ENCODE data around the gene CBR4. TPM values are rescaled to one million over a fixed set of nuclear protein-coding genes. Genes with fewer than 3 reads are reported as not detected.

The CBR4 gene
- total RNA-seq, 1 experiment from 2014 or later: 31.6 TPM

- POLR2A ChIA-PET (ENCODE audit: low non-redundant PET): no interaction called here
These were observed 44.8 kb upstream of the CBR4 start for GRCh38 chr4:169054879-169055278.

GRCh38 chr4:169052594-169052945, 42.5 kb upstream of the CBR4 start:
- no TSS peak for BruUV-seq (replicated peaks)
- no peaks in the 10 kb centered on the region for H3K36me3 ChIP-seq (ENCODE audit: insufficient read depth, low read length, poor library complexity, severe bottlenecking)
- intact Hi-C loops (cut with micrococcal nuclease; ENCODE audit: unreplicated experiment): no loop called here
- no peaks in the 10 kb centered on the region for H3K27me3 ChIP-seq (replicated peaks; ENCODE audit: insufficient read depth, low read depth, low read length, poor library complexity)
- H3K27ac ChIP-seq (ENCODE audit: low read depth, low read length, poor library complexity, severe bottlenecking): no peak overlapping the region
- no peak for DNase-seq (ENCODE audit: low spot score)
- TF ChIP-seq EZH2 (IDR thresholded peaks at IDR 0.05; ENCODE audit: borderline replicate concordance, low read depth, low read length, poor library complexity, severe bottlenecking) (no peak), CTCF (conservative IDR thresholded peaks at IDR 0.05; ENCODE audit: low read depth, low read length) (no peak)
- H3K4me3 ChIP-seq (ENCODE audit: low read depth, low read length, poor library complexity, severe bottlenecking): no peak overlapping the region
- ChIA-PET CTCF (no interaction called here), POLR2A (ENCODE audit: low non-redundant PET) (no interaction called here)
- H3K4me1 ChIP-seq (ENCODE audit: insufficient read depth, low read length, poor library complexity, severe bottlenecking): peaks cover 12% of the 10 kb centered on the region
- no peaks in the 10 kb centered on the region for H3K9me3 ChIP-seq (ENCODE audit: low read depth, low read length, poor library complexity, severe bottlenecking)

More at GRCh38 chr4:169054879-169055278, 44.8 kb upstream of the CBR4 start:
- no peaks in the 10 kb centered on the region for H3K9me3 ChIP-seq (ENCODE audit: low read depth, low read length, poor library complexity, severe bottlenecking)
- no peaks in the 10 kb centered on the region for H3K27me3 ChIP-seq (replicated peaks; ENCODE audit: insufficient read depth, low read depth, low read length, poor library complexity)
- BruUV-seq (replicated peaks): no TSS peak
- H3K36me3 ChIP-seq (ENCODE audit: insufficient read depth, low read length, poor library complexity, severe bottlenecking): no peaks in the 10 kb centered on the region
- CTCF ChIA-PET: no interaction called here
- H3K4me3 ChIP-seq (ENCODE audit: low read depth, low read length, poor library complexity, severe bottlenecking): no peak overlapping the region
- H3K4me1 ChIP-seq (ENCODE audit: insufficient read depth, low read length, poor library complexity, severe bottlenecking): no peaks in the 10 kb centered on the region
- H3K27ac ChIP-seq (ENCODE audit: low read depth, low read length, poor library complexity, severe bottlenecking): no peak overlapping the region
- intact Hi-C loops (cut with micrococcal nuclease; ENCODE audit: unreplicated experiment): no loop called here
- DNase-seq (ENCODE audit: low spot score): no peak
- TF ChIP-seq EZH2 (IDR thresholded peaks at IDR 0.05; ENCODE audit: borderline replicate concordance, low read depth, low read length, poor library complexity, severe bottlenecking) (no peak), CTCF (conservative IDR thresholded peaks at IDR 0.05; ENCODE audit: low read depth, low read length) (no peak)

- BruUV-seq (replicated peaks): no TSS peak
- POLR2A ChIA-PET (ENCODE audit: low non-redundant PET): no interaction called here
- CTCF ChIA-PET: no interaction called here
- no peaks in the 10 kb centered on the region for H3K27me3 ChIP-seq (replicated peaks; ENCODE audit: insufficient read depth, low read depth, low read length, poor library complexity)
- no peak for DNase-seq (ENCODE audit: low spot score)
- H3K4me1 ChIP-seq (ENCODE audit: insufficient read depth, low read length, poor library complexity, severe bottlenecking): peaks cover 12% of the 10 kb centered on the region
- intact Hi-C loops (cut with micrococcal nuclease; ENCODE audit: unreplicated experiment): no loop called here
- no peak overlapping the region for H3K4me3 ChIP-seq (ENCODE audit: low read depth, low read length, poor library complexity, severe bottlenecking)
- no peak for TF ChIP-seq CTCF (conservative IDR thresholded peaks at IDR 0.05; ENCODE audit: low read depth, low read length)
- H3K27ac ChIP-seq (ENCODE audit: low read depth, low read length, poor library complexity, severe bottlenecking): no peak overlapping the region
- no peaks in the 10 kb centered on the region for H3K36me3 ChIP-seq (ENCODE audit: insufficient read depth, low read length, poor library complexity, severe bottlenecking)
- no peaks in the 10 kb centered on the region for H3K9me3 ChIP-seq (ENCODE audit: low read depth, low read length, poor library complexity, severe bottlenecking)
These were observed 41.9 kb upstream of the CBR4 start for GRCh38 chr4:169051761-169052593.

Data from A673 (cell line).